Large intestine (tissue), 3 donors: ENCODE results near the gene PLD6. TPM values are rescaled to one million over a fixed set of nuclear protein-coding genes. Genes with fewer than 3 reads are reported as not detected.
A peak's percentile ranks its signal among the peaks of the same experiment; 100 is the strongest.
"Not testable (repeated sequence)": the region's sequence is repeated elsewhere in the genome, so short reads cannot be mapped to it uniquely, and the experiment has no call there.

Source experiments
- DNase-seq, 2 donors: peaks; one replicate each; pipeline versions ENCODE4 v3.0.0 to v3.0.0-alpha.2; 2013
- H3K27ac ChIP-seq: one replicate; pipeline ENCODE4 v1.5.1; 2013; ENCODE audit warnings: low read length
- H3K27me3 ChIP-seq: 2 replicates; pipeline ENCODE4 v1.6.1; 2013; ENCODE audit warnings: low read length; ENCODE audit not compliant: control insufficient read depth, insufficient read depth
- H3K36me3 ChIP-seq: 2 replicates; pipeline ENCODE4 v1.6.1; 2013; ENCODE audit warnings: low read length; ENCODE audit not compliant: control insufficient read depth, insufficient read depth
- H3K4me1 ChIP-seq: one replicate; pipeline ENCODE4 v1.6.1; 2013; ENCODE audit warnings: low read length; ENCODE audit not compliant: control insufficient read depth, insufficient read depth
- H3K4me3 ChIP-seq: one replicate; pipeline ENCODE4 v1.5.1; 2013; ENCODE audit warnings: low read length
- H3K9me3 ChIP-seq: one replicate; pipeline ENCODE4 v1.6.1; 2013; ENCODE audit warnings: mild to moderate bottlenecking, low read depth, low read length, moderate library complexity; ENCODE audit not compliant: control insufficient read depth
- WGBS: methylation state at CpG from one replicate; pipeline ENCODE4 v1.1.5; 2013; ENCODE audit warnings: low lambda C conversion rate; ENCODE audit not compliant: insufficient coverage; 5-methylcytosine and 5-hydroxymethylcytosine counted together
- polyA plus RNA-seq: library from polyadenylated mRNA; unstranded; fragments of 120-200 nt; gene quantifications from one replicate; pipeline ENCODE4 v1.2.1, GENCODE V29; 2013

Gene PLD6
- polyA plus RNA-seq, 1 donor, result 6.0 TPM

DNA sequence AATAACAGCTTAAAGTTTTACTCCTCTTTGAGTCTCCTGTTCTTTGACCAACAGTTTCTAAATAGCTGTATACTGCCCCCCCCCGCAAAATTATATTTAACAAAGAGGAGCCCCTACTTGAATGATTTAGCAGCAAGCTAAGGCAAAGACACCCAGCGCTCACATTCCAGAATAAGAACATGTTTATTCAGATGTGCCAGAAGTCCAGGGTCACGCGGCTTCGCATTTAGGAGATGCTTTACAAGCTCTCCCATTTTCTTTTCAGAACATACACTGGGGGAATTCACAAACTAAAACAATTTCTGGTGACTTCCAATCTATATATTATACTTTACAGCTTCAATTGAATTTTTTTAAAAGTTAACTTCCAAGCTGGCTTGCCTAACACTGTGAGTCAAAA lies 5.3 kb downstream of the PLD6 start:
- no peak overlapping the region for H3K4me3 ChIP-seq
- no peaks in the 10 kb centered on the region for H3K9me3 ChIP-seq
- DNase-seq, result no peak
- no peaks in the 10 kb centered on the region for H3K27me3 ChIP-seq
- no CpG with 5 or more reads among the region's 5 CpGs for WGBS
- peaks cover 20% of the 10 kb centered on the region for H3K4me1 ChIP-seq
- H3K27ac ChIP-seq, result no peak overlapping the region
- peaks cover 11% of the 10 kb centered on the region for H3K36me3 ChIP-seq

DNA sequence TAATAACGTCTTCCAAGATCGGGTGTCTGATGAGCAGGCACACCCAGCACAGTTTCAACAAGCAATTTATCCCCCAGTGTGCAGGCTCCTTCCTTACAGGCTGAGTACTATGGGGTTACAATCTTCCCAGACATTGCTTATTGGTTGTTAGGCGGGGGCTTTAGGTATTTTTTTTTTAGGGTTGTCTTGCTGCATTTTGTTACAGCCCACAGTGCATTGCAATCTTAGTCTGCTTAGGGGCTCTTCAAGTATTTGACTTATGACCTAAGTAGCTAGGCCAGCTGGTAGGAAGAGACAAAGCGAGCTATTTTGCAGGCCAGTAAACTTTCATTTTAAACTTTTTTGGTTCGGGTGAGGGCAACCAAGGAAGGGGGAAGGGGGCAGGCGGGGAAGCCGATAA lies 5.8 kb downstream of the PLD6 start:
- no peak overlapping the region for H3K4me3 ChIP-seq
- no peak overlapping the region for H3K27ac ChIP-seq
- H3K4me1 ChIP-seq, result peaks cover 15% of the 10 kb centered on the region
- no peaks in the 10 kb centered on the region for H3K27me3 ChIP-seq
- no peak for DNase-seq
- 52% methylated on average over 2 of the region's 7 CpGs for WGBS
- peaks cover 11% of the 10 kb centered on the region for H3K36me3 ChIP-seq
- no peaks in the 10 kb centered on the region for H3K9me3 ChIP-seq

DNA sequence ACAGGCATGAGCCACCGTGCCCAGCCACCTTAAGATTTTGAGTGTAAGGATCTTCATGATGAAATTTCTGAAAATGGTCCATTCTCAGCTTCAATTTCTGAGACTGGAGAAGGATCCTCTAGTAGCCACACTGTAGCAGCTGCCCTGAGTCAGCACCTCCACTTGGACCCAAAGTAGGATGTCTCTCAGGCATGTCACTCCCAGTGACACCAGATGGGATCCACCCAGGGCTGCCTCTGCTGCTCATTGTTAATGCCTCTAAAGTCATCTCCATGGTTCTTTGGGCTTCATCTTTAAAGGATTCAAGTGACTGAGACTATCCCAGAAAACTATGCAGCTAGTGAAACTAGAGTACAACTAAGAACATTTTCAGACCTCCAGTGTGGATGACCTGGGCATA lies 7.9 kb downstream of the PLD6 start:
- WGBS, result no CpG with 5 or more reads among the region's 1 CpG
- no peaks in the 10 kb centered on the region for H3K9me3 ChIP-seq
- H3K4me3 ChIP-seq, result no peak overlapping the region
- H3K27ac ChIP-seq, result no peak overlapping the region
- no peak for DNase-seq
- H3K27me3 ChIP-seq, result no peaks in the 10 kb centered on the region
- H3K4me1 ChIP-seq, result no peaks in the 10 kb centered on the region
- peaks cover 11% of the 10 kb centered on the region for H3K36me3 ChIP-seq

DNA sequence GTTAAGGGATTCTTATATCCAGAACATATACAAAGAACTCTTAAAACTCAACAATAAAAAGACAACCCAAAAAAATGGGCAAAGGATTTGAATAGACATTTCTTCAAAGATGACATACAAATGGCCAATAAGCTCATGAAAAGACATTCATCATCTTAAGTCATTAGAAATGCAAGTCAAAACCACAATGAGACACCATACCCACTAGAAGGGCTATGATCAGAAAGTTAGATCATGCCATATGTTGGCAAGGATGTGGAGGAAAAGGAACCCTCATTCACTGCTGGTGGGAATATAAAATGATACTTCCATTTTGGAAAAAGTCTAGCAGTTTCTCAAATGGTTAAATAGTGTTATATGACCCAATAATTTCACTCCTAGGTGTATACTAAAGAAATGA lies 9.4 kb downstream of the PLD6 start:
- no peaks in the 10 kb centered on the region for H3K4me1 ChIP-seq
- DNase-seq, result no peak
- H3K9me3 ChIP-seq, result no peaks in the 10 kb centered on the region
- no peaks in the 10 kb centered on the region for H3K36me3 ChIP-seq
- no peak overlapping the region for H3K27ac ChIP-seq
- H3K27me3 ChIP-seq, result no peaks in the 10 kb centered on the region
- no peak overlapping the region for H3K4me3 ChIP-seq

DNA sequence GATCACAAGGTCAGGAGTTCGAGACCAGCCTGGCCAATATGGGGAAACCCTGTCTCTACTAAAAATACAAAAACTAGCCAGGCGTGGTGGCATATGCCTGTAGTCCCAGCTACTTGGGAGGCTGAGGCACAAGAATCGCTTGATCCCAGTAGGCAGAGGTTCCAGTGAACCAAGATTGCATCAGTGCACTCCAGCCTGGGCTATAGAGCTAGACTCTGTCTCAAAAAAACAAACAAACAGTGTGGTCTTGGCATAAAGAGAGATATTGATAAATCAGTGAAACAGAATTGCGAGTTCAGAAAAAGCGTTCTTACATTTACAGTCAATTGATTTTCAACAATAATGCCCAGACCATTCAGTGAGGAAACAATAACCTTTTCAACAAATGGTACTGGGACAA lies 10.7 kb downstream of the PLD6 start:
- DNase-seq, H3K9me3 ChIP-seq, H3K4me3 ChIP-seq, H3K27me3 ChIP-seq, H3K4me1 ChIP-seq, H3K36me3 ChIP-seq, H3K27ac ChIP-seq: not testable (repeated sequence)
- no CpG with 5 or more reads among the region's 5 CpGs for WGBS

DNA sequence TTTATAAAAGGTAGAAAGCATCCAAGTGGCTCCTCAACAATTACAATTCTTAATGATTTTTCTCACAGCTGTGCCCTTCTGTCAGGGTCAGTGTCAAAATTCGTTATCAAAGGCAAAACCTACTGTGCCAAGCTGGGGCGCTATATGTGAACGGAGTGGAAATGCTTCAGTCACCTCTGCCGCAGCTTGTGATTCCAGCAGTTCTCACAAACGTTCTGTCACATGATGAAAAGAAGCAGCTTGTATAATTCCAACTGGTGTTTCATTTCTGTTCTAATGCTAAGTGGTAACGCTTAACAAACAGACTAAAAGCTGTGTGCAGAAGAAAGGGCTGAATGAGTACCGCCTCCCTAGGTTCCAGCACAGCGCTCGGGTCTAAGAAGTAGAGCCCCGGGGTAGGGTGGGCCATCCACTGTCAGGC lies 14.2 kb downstream of the PLD6 start:
- Histone ChIP-seq H3K27me3 (no peaks in the 10 kb centered on the region), H3K27ac (no peak overlapping the region), H3K9me3 (no peaks in the 10 kb centered on the region), H3K36me3 (peaks cover 16% of the 10 kb centered on the region), H3K4me1 (no peaks in the 10 kb centered on the region), H3K4me3 (no peak overlapping the region)
- WGBS, result 92% methylated on average over 2 of the region's 10 CpGs
- DNase-seq, result peak in 1 of 2 donors; percentile 17

DNA sequence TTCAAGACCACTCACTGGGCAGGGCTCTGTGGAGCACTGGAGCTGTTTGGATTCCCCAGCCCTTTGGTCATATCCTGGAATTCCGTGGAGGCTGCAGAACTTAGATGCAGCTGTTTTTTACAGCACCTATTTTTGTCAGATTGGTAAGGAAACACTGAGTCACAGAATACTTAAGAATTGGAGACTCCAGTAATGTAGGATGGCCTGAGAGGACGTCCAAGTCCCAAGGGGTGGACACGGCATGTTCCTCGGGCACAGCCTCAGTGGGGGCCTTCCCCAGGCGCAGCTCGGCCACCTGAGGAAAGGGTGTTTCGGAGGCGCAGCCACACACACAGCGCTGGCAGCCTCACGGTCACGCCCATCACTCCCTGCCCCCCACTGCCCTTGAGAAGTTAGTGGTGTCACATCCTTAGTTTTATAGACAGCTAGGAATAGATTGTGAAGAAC lies 14.8 kb downstream of the PLD6 start:
- no peak overlapping the region for H3K27ac ChIP-seq
- no peak for DNase-seq
- no CpG with 5 or more reads among the region's 11 CpGs for WGBS
- H3K9me3 ChIP-seq, result no peaks in the 10 kb centered on the region
- H3K36me3 ChIP-seq, result peaks cover 22% of the 10 kb centered on the region
- H3K4me3 ChIP-seq, result no peak overlapping the region
- no peaks in the 10 kb centered on the region for H3K4me1 ChIP-seq
- no peaks in the 10 kb centered on the region for H3K27me3 ChIP-seq

DNA sequence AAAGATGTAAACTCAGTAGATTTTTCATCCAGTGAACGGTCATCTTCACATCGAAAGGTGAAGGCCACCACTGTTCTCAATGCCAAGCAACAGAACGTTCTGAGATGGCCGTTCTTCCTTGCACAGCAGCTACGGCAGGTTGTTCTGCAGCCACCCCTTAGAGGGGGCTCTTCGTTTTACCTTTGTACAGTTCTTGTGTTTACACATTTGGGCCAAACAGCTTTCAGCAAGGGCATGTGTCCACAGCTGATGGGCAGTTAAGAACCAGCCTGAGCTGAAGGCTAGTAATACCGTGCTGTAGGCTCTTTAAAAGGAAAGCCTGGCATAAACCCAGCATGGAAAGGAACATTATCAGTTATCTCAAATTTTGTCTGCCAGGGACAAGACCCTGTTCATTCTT lies 15.9 kb downstream of the PLD6 start:
- Histone ChIP-seq H3K27ac (no peak overlapping the region), H3K4me3 (no peak overlapping the region), H3K9me3 (no peaks in the 10 kb centered on the region), H3K4me1 (no peaks in the 10 kb centered on the region), H3K27me3 (no peaks in the 10 kb centered on the region), H3K36me3 (peaks cover 28% of the 10 kb centered on the region)
- no CpG with 5 or more reads among the region's 7 CpGs for WGBS
- no peak for DNase-seq

DNA sequence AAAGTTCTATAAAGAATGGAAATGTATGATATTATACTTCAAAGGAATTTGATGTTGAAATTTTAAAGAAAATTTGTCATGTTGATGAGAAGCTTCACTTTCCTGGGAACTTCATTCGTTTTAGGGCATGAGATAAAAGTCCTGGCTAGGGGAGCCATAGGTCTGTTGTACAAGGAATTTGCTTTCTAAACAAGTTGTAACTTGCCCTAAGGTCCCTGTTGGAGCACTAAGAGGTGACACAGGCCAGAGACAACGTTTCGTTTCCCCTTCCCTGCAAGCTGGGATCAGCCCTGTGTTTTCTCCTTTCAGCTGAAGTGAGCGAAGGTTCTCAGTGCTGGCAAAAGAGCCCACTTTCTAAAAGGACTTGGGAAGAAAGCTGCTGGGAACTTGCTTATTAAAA lies 16.6 kb downstream of the PLD6 start:
- H3K27ac ChIP-seq, result no peak overlapping the region
- no peak overlapping the region for H3K4me3 ChIP-seq
- H3K27me3 ChIP-seq, result no peaks in the 10 kb centered on the region
- 60% methylated on average over 1 of the region's 4 CpGs for WGBS
- peaks cover 33% of the 10 kb centered on the region for H3K36me3 ChIP-seq
- DNase-seq, result no peak
- H3K9me3 ChIP-seq, result no peaks in the 10 kb centered on the region
- no peaks in the 10 kb centered on the region for H3K4me1 ChIP-seq

DNA sequence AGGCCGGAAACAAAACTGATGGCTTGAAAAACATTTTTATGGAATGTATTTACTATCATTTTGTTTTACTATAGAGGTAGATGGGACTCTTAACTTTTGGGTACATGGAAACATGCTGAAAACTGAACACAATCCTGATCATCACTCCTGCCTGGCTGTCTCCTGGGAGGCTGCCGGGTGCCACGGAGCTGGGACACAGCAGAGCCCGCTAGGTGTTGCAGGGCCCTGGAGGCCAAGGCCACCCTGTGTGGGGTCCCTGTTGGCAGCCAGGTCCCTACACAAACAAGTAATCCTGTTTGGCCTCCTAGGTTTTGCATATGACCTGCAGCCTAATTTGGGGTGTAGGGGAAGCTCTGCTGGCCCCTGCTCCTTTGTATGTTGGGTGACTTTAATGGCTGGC lies 17.5 kb downstream of the PLD6 start:
- H3K27ac ChIP-seq, result no peak overlapping the region
- H3K4me1 ChIP-seq, result no peaks in the 10 kb centered on the region
- H3K36me3 ChIP-seq, result peaks cover 42% of the 10 kb centered on the region
- no peaks in the 10 kb centered on the region for H3K27me3 ChIP-seq
- no peaks in the 10 kb centered on the region for H3K9me3 ChIP-seq
- 60% methylated on average over 1 of the region's 4 CpGs for WGBS
- DNase-seq, result no peak
- H3K4me3 ChIP-seq, result no peak overlapping the region

DNA sequence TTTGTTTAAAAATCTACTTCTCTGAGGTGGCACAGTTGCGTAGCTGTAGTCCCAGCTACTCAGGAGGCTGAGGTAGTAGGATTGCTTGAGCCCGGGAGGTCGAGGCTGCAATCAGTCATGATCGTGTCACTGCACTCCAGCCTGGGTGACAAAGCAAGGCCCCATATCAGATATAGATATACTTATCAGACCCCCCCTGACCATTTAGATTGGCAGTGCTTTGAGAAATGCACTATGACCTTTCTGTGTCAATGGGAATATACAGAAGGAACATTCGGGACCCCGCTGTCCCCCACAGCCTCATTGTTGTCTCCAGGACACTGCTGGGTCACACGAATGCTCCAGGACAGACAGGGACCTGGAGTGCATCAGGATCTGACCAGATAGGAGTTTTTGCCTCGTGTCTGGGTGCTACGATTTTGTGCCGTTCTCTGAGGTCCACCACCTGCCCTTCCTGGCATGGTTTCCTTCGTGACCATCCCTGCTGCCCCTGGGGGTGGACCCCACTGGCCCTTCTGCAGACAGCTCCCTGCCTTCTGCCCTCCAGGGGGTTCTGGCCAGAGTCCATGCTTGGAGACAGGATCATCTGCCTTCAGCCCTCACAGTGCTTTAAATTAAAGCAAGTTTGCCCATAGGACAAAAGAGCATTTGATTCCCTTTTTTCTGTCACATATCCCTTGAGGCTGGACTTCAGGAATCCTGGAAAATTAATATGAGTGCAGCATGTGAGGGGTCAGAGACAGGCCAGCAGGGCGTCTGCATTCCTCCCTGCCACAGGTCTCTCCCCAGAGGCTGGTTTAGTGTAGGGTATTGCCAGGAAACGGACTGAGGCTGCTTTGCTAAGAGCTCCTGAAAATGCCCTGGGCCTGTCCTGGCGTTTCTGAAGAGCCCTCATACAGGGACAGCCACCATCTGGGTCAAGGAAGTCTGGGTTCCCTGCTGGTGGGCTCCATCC lies 19.3 kb downstream of the PLD6 start:
- H3K4me3 ChIP-seq, result no peak overlapping the region
- no peak overlapping the region for H3K27ac ChIP-seq
- H3K4me1 ChIP-seq, result no peaks in the 10 kb centered on the region
- 90% methylated on average over 2 of the region's 14 CpGs for WGBS
- peaks cover 57% of the 10 kb centered on the region for H3K36me3 ChIP-seq
- H3K9me3 ChIP-seq, result no peaks in the 10 kb centered on the region
- no peak for DNase-seq
- no peaks in the 10 kb centered on the region for H3K27me3 ChIP-seq
